ENCODE measurements around the gene RPUSD3. TPM values are rescaled to one million over a fixed set of nuclear protein-coding genes. Genes with fewer than 3 reads are reported as not detected.

The RPUSD3 gene
- total RNA-seq, 1 donor from 2014 or later = 30.5 TPM

- no peaks in the 10 kb centered on the region for H3K36me3 Mint-ChIP-seq
- H3K9ac ChIP-seq = no peak overlapping the region
- H3K9me3 Mint-ChIP-seq = peaks cover 2% of the 10 kb centered on the region
These were observed 42.5 kb upstream of the RPUSD3 start for GRCh38 chr3:9886328-9886727.

GRCh38 chr3:9884555-9885165 is 40.9 kb upstream of the RPUSD3 start:
- H3K27me3 ChIP-seq = no peaks in the 10 kb centered on the region
- DNase-seq (ENCODE audit: low spot score) = no peak
- Mint-ChIP-seq H3K27ac (no peak overlapping the region), H3K4me3 (no peak overlapping the region), H3K4me1 (no peaks in the 10 kb centered on the region), H3K36me3 (no peaks in the 10 kb centered on the region), H3K27me3 (ENCODE audit: insufficient read depth, low read depth) (peaks cover 7% of the 10 kb centered on the region), H3K9me3 (peaks cover 2% of the 10 kb centered on the region)
- no peak overlapping the region for H2AFZ ChIP-seq (replicated peaks)
- H3F3A ChIP-seq (ENCODE audit: low read depth) = peaks cover 4% of the 10 kb centered on the region
- H3K4me3 ChIP-seq = no peak overlapping the region
- no peaks in the 10 kb centered on the region for H3K36me3 ChIP-seq
- no peak overlapping the region for H3K9ac ChIP-seq
- TF ChIP-seq EZH2phosphoT487 (IDR thresholded peaks at IDR 0.05) = no peak
- TF ChIP-seq, protein P1, sequence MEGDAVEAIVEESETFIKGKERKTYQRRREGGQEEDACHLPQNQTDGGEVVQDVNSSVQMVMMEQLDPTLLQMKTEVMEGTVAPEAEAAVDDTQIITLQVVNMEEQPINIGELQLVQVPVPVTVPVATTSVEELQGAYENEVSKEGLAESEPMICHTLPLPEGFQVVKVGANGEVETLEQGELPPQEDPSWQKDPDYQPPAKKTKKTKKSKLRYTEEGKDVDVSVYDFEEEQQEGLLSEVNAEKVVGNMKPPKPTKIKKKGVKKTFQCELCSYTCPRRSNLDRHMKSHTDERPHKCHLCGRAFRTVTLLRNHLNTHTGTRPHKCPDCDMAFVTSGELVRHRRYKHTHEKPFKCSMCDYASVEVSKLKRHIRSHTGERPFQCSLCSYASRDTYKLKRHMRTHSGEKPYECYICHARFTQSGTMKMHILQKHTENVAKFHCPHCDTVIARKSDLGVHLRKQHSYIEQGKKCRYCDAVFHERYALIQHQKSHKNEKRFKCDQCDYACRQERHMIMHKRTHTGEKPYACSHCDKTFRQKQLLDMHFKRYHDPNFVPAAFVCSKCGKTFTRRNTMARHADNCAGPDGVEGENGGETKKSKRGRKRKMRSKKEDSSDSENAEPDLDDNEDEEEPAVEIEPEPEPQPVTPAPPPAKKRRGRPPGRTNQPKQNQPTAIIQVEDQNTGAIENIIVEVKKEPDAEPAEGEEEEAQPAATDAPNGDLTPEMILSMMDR (IDR thresholded peaks at IDR 0.05) = no peak
- TF ChIP-seq EZH2 (IDR thresholded peaks at IDR 0.05) = no peak
- H3K4me1 ChIP-seq = no peaks in the 10 kb centered on the region
- no peak overlapping the region for H3K4me2 ChIP-seq
- no peaks in the 10 kb centered on the region for H3K79me2 ChIP-seq (ENCODE audit: low read depth)
- no peaks in the 10 kb centered on the region for H4K20me1 ChIP-seq (ENCODE audit: low read depth)
- no peak overlapping the region for H3K27ac ChIP-seq
- no peaks in the 10 kb centered on the region for H3K9me3 ChIP-seq (ENCODE audit: low read depth)

More at GRCh38 chr3:9886328-9886727, 42.5 kb upstream of the RPUSD3 start:
- Histone ChIP-seq H3K4me2 (no peak overlapping the region), H3K27me3 (no peaks in the 10 kb centered on the region), H3K9me3 (ENCODE audit: low read depth) (no peaks in the 10 kb centered on the region), H3K36me3 (no peaks in the 10 kb centered on the region), H3K4me1 (peaks cover 2% of the 10 kb centered on the region), H2AFZ (replicated peaks) (no peak overlapping the region), H3K27ac (no peak overlapping the region), H4K20me1 (ENCODE audit: low read depth) (peaks cover 3% of the 10 kb centered on the region), H3F3A (ENCODE audit: low read depth) (peaks cover 4% of the 10 kb centered on the region), H3K4me3 (no peak overlapping the region), H3K79me2 (ENCODE audit: low read depth) (peaks cover 8% of the 10 kb centered on the region)
- peaks cover 11% of the 10 kb centered on the region for H3K27me3 Mint-ChIP-seq (ENCODE audit: insufficient read depth, low read depth)
- no peak for DNase-seq (ENCODE audit: low spot score)
- peaks cover 6% of the 10 kb centered on the region for H3K4me1 Mint-ChIP-seq
- H3K27ac Mint-ChIP-seq = no peak overlapping the region
- no peak for TF ChIP-seq EZH2phosphoT487 (IDR thresholded peaks at IDR 0.05)
- TF ChIP-seq, protein P1 (IDR thresholded peaks at IDR 0.05) = no peak
- no peak overlapping the region for H3K4me3 Mint-ChIP-seq

- no peak overlapping the region for H3K27ac ChIP-seq
- H3K36me3 Mint-ChIP-seq = no peaks in the 10 kb centered on the region
- H3K79me2 ChIP-seq (ENCODE audit: low read depth) = no peaks in the 10 kb centered on the region
- no peak overlapping the region for H2AFZ ChIP-seq (replicated peaks)
- no peaks in the 10 kb centered on the region for H3K36me3 ChIP-seq
- H3K4me2 ChIP-seq = no peak overlapping the region
- H4K20me1 ChIP-seq (ENCODE audit: low read depth) = no peaks in the 10 kb centered on the region
- TF ChIP-seq EZH2 (IDR thresholded peaks at IDR 0.05) (no peak), EZH2phosphoT487 (IDR thresholded peaks at IDR 0.05) (no peak)
- TF ChIP-seq, protein P1 (IDR thresholded peaks at IDR 0.05) = no peak
- no peak overlapping the region for H3K9ac ChIP-seq
- H3K4me3 Mint-ChIP-seq = no peak overlapping the region
- DNase-seq (ENCODE audit: low spot score) = no peak
- no peaks in the 10 kb centered on the region for H3K9me3 ChIP-seq (ENCODE audit: low read depth)
- H3K4me1 Mint-ChIP-seq = no peaks in the 10 kb centered on the region
- no peaks in the 10 kb centered on the region for H3K27me3 ChIP-seq
- no peak overlapping the region for H3K4me3 ChIP-seq
- no peaks in the 10 kb centered on the region for H3F3A ChIP-seq (ENCODE audit: low read depth)
- no peak overlapping the region for H3K27ac Mint-ChIP-seq
- peaks cover 2% of the 10 kb centered on the region for H3K9me3 Mint-ChIP-seq
- peaks cover 7% of the 10 kb centered on the region for H3K27me3 Mint-ChIP-seq (ENCODE audit: insufficient read depth, low read depth)
- H3K4me1 ChIP-seq = no peaks in the 10 kb centered on the region
These were observed 40.1 kb upstream of the RPUSD3 start for GRCh38 chr3:9883706-9884554.
